K562 (cell line): Measurements from ENCODE around the gene MALAT1. TPM values are rescaled to one million over a fixed set of nuclear protein-coding genes. Genes with fewer than 3 reads are reported as not detected.
A peak's percentile ranks its signal among the peaks of the same experiment; 100 is the strongest.

Source experiments
- BCL6 ChIP-seq: fragments of 250-450 bp; sonication (Bioruptor Pico); IDR thresholded peaks from 2 replicates; pipeline ENCODE4 v1.4.0; 2020
- E2F4 ChIP-seq: sonication (generic); formaldehyde crosslinking; IDR thresholded peaks from 2 replicates; pipeline ENCODE4 v1.8.0; 2022; ENCODE audit warnings: mild to moderate bottlenecking, low read depth, missing genetic modification reagents
- FOXK1 ChIP-seq: sonication (generic); formaldehyde crosslinking; IDR thresholded peaks from 2 replicates; pipeline ENCODE4 v1.8.0; 2022; ENCODE audit warnings: missing genetic modification reagents, mild to moderate bottlenecking, borderline replicate concordance
- HDAC6 ChIP-seq: IDR thresholded peaks from 2 replicates; pipeline ENCODE4 v1.6.1; 2012; ENCODE audit warnings: low read depth, mild to moderate bottlenecking, control low read depth, inconsistent platforms, low read length, moderate library complexity
- HMG20B ChIP-seq: fragments of 250-450 bp; sonication (Bioruptor Pico); IDR thresholded peaks from 2 replicates; pipeline ENCODE4 v1.5.0; 2021; ENCODE audit warnings: mild to moderate bottlenecking
- HNRNPL ChIP-seq: fragments of 200-400 bp; formaldehyde crosslinking; IDR thresholded peaks from 2 replicates; pipeline ENCODE4 v1.6.1; 2017; ENCODE audit warnings: low read depth, mild to moderate bottlenecking, low read length
- KDM4B ChIP-seq, 2 experiments: fragments of 450-650 bp in 1 of 2; sonication (generic) in 1 of 2; IDR thresholded peaks; 2 replicates each; pipeline ENCODE4 v1.6.1; 2016 to 2017; ENCODE audit warnings: borderline replicate concordance in 2 of 2, antibody characterized with exemption in 1 of 2, low read depth in 1 of 2, mild to moderate bottlenecking in 1 of 2
- NR2C1 ChIP-seq, 2 experiments: fragments of 450-650 bp; IDR thresholded peaks; 2 replicates each; pipeline ENCODE4 v1.6.1; 2017; ENCODE audit warnings: mild to moderate bottlenecking in 2 of 2, antibody characterized with exemption in 1 of 2, inconsistent platforms in 1 of 2, missing compliant biosample characterization in 1 of 2, missing genetic modification characterization in 1 of 2
- RBM22 ChIP-seq: fragments of 200-400 bp; formaldehyde crosslinking; IDR thresholded peaks from 2 replicates; pipeline ENCODE4 v1.6.1; 2018; ENCODE audit warnings: low read length, low read depth; ENCODE audit not compliant: poor library complexity, severe bottlenecking
- RREB1 ChIP-seq: fragments of 250-450 bp; sonication (Bioruptor Pico); IDR thresholded peaks from 2 replicates; pipeline ENCODE4 v1.4.0; 2020
- TGIF2 ChIP-seq: sonication (generic); formaldehyde crosslinking; IDR thresholded peaks from 2 replicates; pipeline ENCODE4 v1.8.1; 2022; ENCODE audit warnings: mild to moderate bottlenecking, missing genetic modification reagents, moderate library complexity
- TRIM25 ChIP-seq: fragments of 450-650 bp; IDR thresholded peaks from 2 replicates; pipeline ENCODE4 v1.7.0; 2016; ENCODE audit warnings: borderline replicate concordance
- XRCC5 ChIP-seq: fragments of 200-400 bp; formaldehyde crosslinking; IDR thresholded peaks from 2 replicates; pipeline ENCODE4 v1.6.1; 2017; ENCODE audit warnings: low read depth, mild to moderate bottlenecking, low read length
- ZC3H11A ChIP-seq: IDR thresholded peaks from 2 replicates; pipeline ENCODE4 v1.6.1; 2012; ENCODE audit warnings: low read depth, low read length, improper control_type of control experiment
- ZC3H4 ChIP-seq: sonication (generic); formaldehyde crosslinking; IDR thresholded peaks from 2 replicates; pipeline ENCODE4 v1.9.0; 2021; ENCODE audit warnings: missing genetic modification reagents, borderline replicate concordance
- ZNF282 ChIP-seq: sonication (generic); formaldehyde crosslinking; IDR thresholded peaks from 2 replicates; pipeline ENCODE4 v1.8.1; 2023; ENCODE audit warnings: missing genetic modification reagents
- polyA plus RNA-seq, 8 experiments: library from polyadenylated mRNA; depleted of rRNA in 4 of 8; stranded (reverse) in 5 of 8; unstranded in 3 of 8; fragments of >200 nt; fragmentation: Nextera tagmentation in 2 of 8; fragmentation: Illumina TruSeq in 1 of 8; extraction: Ambion mirVana in 2 of 8; extraction: Trizol in 1 of 8; gene quantifications; 2 replicates each; pipeline versions ENCODE4 v1.2.1 to v1.2.3, GENCODE V29; 2011 to 2014; ENCODE audit warnings: inconsistent platforms in 1 of 8, missing spikeins in 1 of 8
- total RNA-seq, 7 experiments: library from RNA; depleted of rRNA in 6 of 7; stranded (reverse); fragments of >200 nt in 6 of 7; fragmentation: Illumina TruSeq in 2 of 7; extraction: Trizol in 2 of 7; gene quantifications; 2 replicates each; pipeline versions ENCODE4 v1.2.1 to v1.2.3, GENCODE V29; 2011 to 2021; ENCODE audit warnings: low replicate concordance in 1 of 7

Gene MALAT1
- total and polyA plus RNA-seq, 9 of the 15 experiments (the other 6 are each of a cell fraction or from before 2014, with no cell fraction given), result 363 to 8,715 (median 2,351) TPM

GRCh38 chr11:65505466-65506289 lies 6.8 kb downstream of the MALAT1 start (continued):
- TF ChIP-seq NR2C1 (IDR thresholded peaks at IDR 0.05) (no peak), NR2C1 (tag; IDR thresholded peaks at IDR 0.05) (no peak), XRCC5 (no peak), ZC3H11A (no peak), ZC3H4 (CRISPR knock-in tag) (peak; percentile 91; the same call in 1 of the 2 replicates), BCL6 (CRISPR knock-in tag) (no peak), KDM4B (IDR thresholded peaks at IDR 0.05; ENCODE audit: borderline replicate concordance in 2 of 2, low read depth in 1 of 2) (no peak), TRIM25 (no peak), HMG20B (CRISPR knock-in tag) (no peak), HNRNPL (no peak), TGIF2 (CRISPR knock-in tag) (0 out of 2 replicates have a peak, but pooled peaks have one; percentile 68), E2F4 (CRISPR knock-in tag) (no peak), RREB1 (CRISPR knock-in tag) (no peak), FOXK1 (no peak), RBM22 (peak; percentile 38), HDAC6 (no peak), ZNF282 (CRISPR knock-in tag) (no peak)
